Transverse colon (tissue), 4 donors: Measurements from ENCODE around the gene NPAS3.

Experiments
- CTCF ChIP-seq, 5 experiments: fragments of 200-600 bp in 3 of 5; fragments of 450-650 bp in 2 of 5; sonication (generic) in 3 of 5; IDR thresholded peaks; 1 replicate in 2 of 5; 2 replicates in 3 of 5; pipeline ENCODE4 v1.5.1; 2016 to 2017; ENCODE audit warnings: antibody characterized with exemption in 5 of 5, inconsistent platforms in 3 of 5, mild to moderate bottlenecking in 2 of 5, moderate library complexity in 1 of 5
- POLR2AphosphoS5 ChIP-seq, 3 donors: sonication (generic); formaldehyde crosslinking; IDR thresholded peaks; one replicate each; pipeline ENCODE4 v1.6.1; 2016; ENCODE audit warnings: antibody characterized with exemption in 3 of 3

GRCh38 chr14:33131801-33132200 lies 193.1 kb downstream of the NPAS3 start:
- no peak for TF ChIP-seq CTCF (IDR thresholded peaks at IDR 0.05)
- no peak for TF ChIP-seq POLR2AphosphoS5 (IDR thresholded peaks at IDR 0.05)
